ENCODE measurements around the gene TM2D1. TPM values are rescaled to one million over a fixed set of nuclear protein-coding genes. Genes with fewer than 3 reads are reported as not detected.

TM2D1 gene
- total and polyA plus RNA-seq, 9 of the 15 experiments (the other 6 are each of a cell fraction or from before 2014, with no cell fraction given), result 24.5 to 65.2 (median 47.7) TPM

GRCh38 chr1:61746813-61747212 is 21.9 kb upstream of the TM2D1 start (continued):
- TF ChIP-seq NFE2L1 (tag; IDR thresholded peaks at IDR 0.05; ENCODE audit: borderline replicate concordance, low read depth), result peak; percentile 94
- TF ChIP-seq DLX4 (CRISPR knock-in tag; IDR thresholded peaks at IDR 0.05), result no peak
- no peak for TF ChIP-seq ZNF507 (tag; conservative IDR thresholded peaks at IDR 0.05)
- TF ChIP-seq ZNF707 (CRISPR knock-in tag; conservative IDR thresholded peaks at IDR 0.05), result no peak
- TF ChIP-seq ZKSCAN3 (CRISPR knock-in tag; IDR thresholded peaks at IDR 0.05), result no peak
- TF ChIP-seq SETDB1 (IDR thresholded peaks at IDR 0.05; ENCODE audit: low read length), result no peak
- TF ChIP-seq TAF1 (IDR thresholded peaks at IDR 0.05; ENCODE audit: control insufficient read depth, extremely low read depth, insufficient read depth, low read length, severe bottlenecking), result no peak
- no peak for TF ChIP-seq ZNF232 (CRISPR knock-in tag; IDR thresholded peaks at IDR 0.05)
- TF ChIP-seq NCOA1 (IDR thresholded peaks at IDR 0.05; ENCODE audit: low read depth), result no peak
- TF ChIP-seq TARDBP (IDR thresholded peaks at IDR 0.05), result no peak
- peak; percentile 93 for TF ChIP-seq C11orf30 (IDR thresholded peaks at IDR 0.05; ENCODE audit: low read depth)
- no peak for TF ChIP-seq ZNF395 (CRISPR knock-in tag; IDR thresholded peaks at IDR 0.05)
- no peak for TF ChIP-seq KDM2B (CRISPR knock-in tag; IDR thresholded peaks at IDR 0.05)
- no peak for TF ChIP-seq RFX1 (IDR thresholded peaks at IDR 0.05)
- TF ChIP-seq USF1 (CRISPR knock-in tag; IDR thresholded peaks at IDR 0.05), result no peak
- no peak for TF ChIP-seq ZBTB8A (IDR thresholded peaks at IDR 0.05; ENCODE audit: partially characterized antibody)
- no peak for TF ChIP-seq PML (IDR thresholded peaks at IDR 0.05; ENCODE audit: low read length)
- no peak for TF ChIP-seq HOXB6 (CRISPR knock-in tag; IDR thresholded peaks at IDR 0.05; ENCODE audit: borderline replicate concordance)
- no peak for TF ChIP-seq CEBPZ (IDR thresholded peaks at IDR 0.05; ENCODE audit: borderline replicate concordance, low read depth, low read length)
- TF ChIP-seq ZBTB33 (CRISPR knock-in tag; IDR thresholded peaks at IDR 0.05), result no peak

Data from K562 (cell line).